Activated CD4-positive, CD25-positive, alpha-beta regulatory T cell treated with anti-CD3 and anti-CD28 coated beads, Interleukin-2, amount 50 U/mL, for 72 hours (primary cell): ENCODE data around the gene HADH.
"Not testable (repeated sequence)": the region's sequence is repeated elsewhere in the genome, so short reads cannot be mapped to it uniquely, and the experiment has no call there.

Experiments
- DNase-seq: peaks from one replicate; pipeline ENCODE4 v3.0.0; 2021

The HADH gene

GRCh38 chr4:108033348-108033747, 43.7 kb downstream of the HADH start:
- no peak for DNase-seq

GRCh38 chr4:108034565-108034964, 44.9 kb downstream of the HADH start:
- DNase-seq: no peak

- no peak for DNase-seq
Observed at GRCh38 chr4:108035691-108036090, 46.0 kb downstream of the HADH start.

GRCh38 chr4:108036213-108036612, 46.5 kb downstream of the HADH start:
- peak; percentile 53 for DNase-seq

- DNase-seq: no peak
Observed at GRCh38 chr4:108037884-108038283, 48.2 kb downstream of the HADH start.

- no peak for DNase-seq
Observed at GRCh38 chr4:108042927-108043326, 53.2 kb downstream of the HADH start.

- no peak for DNase-seq
Observed at GRCh38 chr4:108043526-108043925, 53.8 kb downstream of the HADH start.

GRCh38 chr4:108044951-108045686, 55.4 kb downstream of the HADH start:
- no peak for DNase-seq

- no peak for DNase-seq
Observed at GRCh38 chr4:108045687-108046024, 56.0 kb downstream of the HADH start.

- no peak for DNase-seq
Observed at GRCh38 chr4:108047199-108047598, 57.5 kb downstream of the HADH start.

- DNase-seq: no peak
Observed at GRCh38 chr4:108048157-108048556, 58.5 kb downstream of the HADH start.

GRCh38 chr4:108048997-108049396, 59.3 kb downstream of the HADH start:
- DNase-seq: no peak

- no peak for DNase-seq
Observed at GRCh38 chr4:108049406-108049805, 59.7 kb downstream of the HADH start.

- DNase-seq: not testable (repeated sequence)
Observed at GRCh38 chr4:108050166-108051111, 60.8 kb downstream of the HADH start.

GRCh38 chr4:108051343-108051742, 61.7 kb downstream of the HADH start:
- DNase-seq: no peak

GRCh38 chr4:108052558-108053120, 63.0 kb downstream of the HADH start:
- no peak for DNase-seq

- no peak for DNase-seq
Observed at GRCh38 chr4:108053251-108053711, 63.6 kb downstream of the HADH start.

- no peak for DNase-seq
Observed at GRCh38 chr4:108054025-108054638, 64.4 kb downstream of the HADH start.

- DNase-seq: no peak
Observed at GRCh38 chr4:108055787-108056186, 66.1 kb downstream of the HADH start.

GRCh38 chr4:108056418-108056817, 66.7 kb downstream of the HADH start:
- DNase-seq: no peak

- DNase-seq: no peak
Observed at GRCh38 chr4:108058685-108059440, 69.2 kb downstream of the HADH start.

- DNase-seq: no peak
Observed at GRCh38 chr4:108060164-108060563, 70.5 kb downstream of the HADH start.
